Left renal pelvis (tissue), 4 donors: ENCODE data around the gene VSTM2A. TPM values are rescaled to one million over a fixed set of nuclear protein-coding genes. Genes with fewer than 3 reads are reported as not detected.

Source experiments
- DNase-seq, 4 donors: peaks; one replicate each; pipeline ENCODE4 v3.0.0-alpha.2; 2013; ENCODE audit warnings: low read depth in 4 of 4, low spot score in 3 of 4
- polyA plus RNA-seq, 4 donors: library from polyadenylated mRNA; unstranded; fragments of 120-200 nt; gene quantifications; one replicate each; pipeline ENCODE4 v1.2.1, GENCODE V29; 2013; ENCODE audit not compliant: insufficient read length in 4 of 4

Gene VSTM2A
- polyA plus RNA-seq, 4 donors, result 1.9 to 5.5 (median 2.7) TPM

GRCh38 chr7:54596747-54597146 is 54.6 kb downstream of the VSTM2A start:
- DNase-seq, result no peak

- DNase-seq, result no peak
Measured at GRCh38 chr7:54615537-54615936, 73.4 kb downstream of the VSTM2A start.

Other genes starting within 250 kb of the VSTM2A start
- 100 to 1,000 TPM; 167 to 210 (median 187) TPM for gene SEC61G, start 216.8 kb downstream of the VSTM2A start, polyA plus RNA-seq